NCI-H1105 treated with DMSO at 0.1 percent for 48 hours (cell line): ENCODE results near the gene UNC5C.

Experiments used
- DNase-seq: peaks from one replicate; lab custom pipeline; 2025; lab: John Stamatoyannopoulos, UW

The UNC5C gene

GRCh38 chr4:95267081-95267480, 281.7 kb downstream of the UNC5C start:
- DNase-seq, result no peak

- no peak for DNase-seq
Measured at GRCh38 chr4:95265814-95266740, 282.7 kb downstream of the UNC5C start.

- DNase-seq, result no peak
Measured at GRCh38 chr4:95264843-95265242, 283.9 kb downstream of the UNC5C start.

GRCh38 chr4:95263960-95264359, 284.8 kb downstream of the UNC5C start:
- no peak for DNase-seq

GRCh38 chr4:95263391-95263790, 285.4 kb downstream of the UNC5C start:
- no peak for DNase-seq

- no peak for DNase-seq
Measured at GRCh38 chr4:95256108-95256835, 292.5 kb downstream of the UNC5C start.

- DNase-seq, result no peak
Measured at GRCh38 chr4:95255396-95256107, 293.2 kb downstream of the UNC5C start.

- DNase-seq, result no peak
Measured at GRCh38 chr4:95251568-95251967, 297.2 kb downstream of the UNC5C start.

GRCh38 chr4:95250544-95251137, 298.1 kb downstream of the UNC5C start:
- DNase-seq, result peak; percentile 40

- no peak for DNase-seq
Measured at GRCh38 chr4:95249426-95250021, 299.2 kb downstream of the UNC5C start.

- no peak for DNase-seq
Measured at GRCh38 chr4:95248720-95249425, 299.9 kb downstream of the UNC5C start.

- no peak for DNase-seq
Measured at GRCh38 chr4:95243892-95244291, 304.9 kb downstream of the UNC5C start.

- DNase-seq, result no peak
Measured at GRCh38 chr4:95238554-95238953, 310.2 kb downstream of the UNC5C start.

GRCh38 chr4:95232358-95233156, 316.2 kb downstream of the UNC5C start:
- DNase-seq, result no peak

GRCh38 chr4:95231681-95232080, 317.1 kb downstream of the UNC5C start:
- no peak for DNase-seq

GRCh38 chr4:95225849-95226248, 322.9 kb downstream of the UNC5C start:
- DNase-seq, result no peak

- DNase-seq, result no peak
Measured at GRCh38 chr4:95224402-95224801, 324.4 kb downstream of the UNC5C start.

GRCh38 chr4:95220205-95221175, 328.3 kb downstream of the UNC5C start:
- DNase-seq, result no peak

GRCh38 chr4:95219109-95219508, 329.7 kb downstream of the UNC5C start:
- no peak for DNase-seq
